K562 (cell line): ENCODE measurements around the gene ARL16. TPM values are rescaled to one million over a fixed set of nuclear protein-coding genes. Genes with fewer than 3 reads are reported as not detected.

Experiments used
- FOXP1 ChIP-seq: sonication (generic); formaldehyde crosslinking; IDR thresholded peaks from 2 replicates; pipeline ENCODE4 v1.8.0; 2022; ENCODE audit warnings: mild to moderate bottlenecking, missing genetic modification reagents
- HIVEP1 ChIP-seq: fragments of 250-450 bp; sonication (Bioruptor Pico); IDR thresholded peaks from 2 replicates; pipeline ENCODE4 v1.4.0; 2020; ENCODE audit warnings: mild to moderate bottlenecking
- NCOA1 ChIP-seq: fragments of 450-650 bp; IDR thresholded peaks from 2 replicates; pipeline ENCODE4 v1.6.1; 2016; ENCODE audit warnings: low read depth
- RHOXF2B ChIP-seq: fragments of 250-450 bp; sonication (Bioruptor Pico); conservative IDR thresholded peaks from 2 replicates; pipeline ENCODE4 v1.5.1; 2021
- ZFP1 ChIP-seq: fragments of 450-650 bp; formaldehyde crosslinking; IDR thresholded peaks from 2 replicates; pipeline ENCODE4 v1.4.0; 2020; ENCODE audit warnings: mild to moderate bottlenecking, mixed read lengths
- ZFX ChIP-seq: sonication (generic); formaldehyde crosslinking; IDR thresholded peaks from 2 replicates; pipeline ENCODE4 v1.8.0; 2022; ENCODE audit warnings: mild to moderate bottlenecking, missing genetic modification reagents, moderate library complexity
- ZNF253 ChIP-seq: fragments of 250-450 bp; sonication (Bioruptor Pico); conservative IDR thresholded peaks from 2 replicates; pipeline ENCODE4 v1.6.1; 2021; ENCODE audit warnings: mild to moderate bottlenecking
- ZNF316 ChIP-seq: fragments of 450-650 bp; IDR thresholded peaks from 2 replicates; pipeline ENCODE4 v1.6.1; 2016
- polyA plus RNA-seq, 8 experiments: library from polyadenylated mRNA; depleted of rRNA in 4 of 8; stranded (reverse) in 5 of 8; unstranded in 3 of 8; fragments of >200 nt; fragmentation: Nextera tagmentation in 2 of 8; fragmentation: Illumina TruSeq in 1 of 8; extraction: Ambion mirVana in 2 of 8; extraction: Trizol in 1 of 8; gene quantifications; 2 replicates each; pipeline versions ENCODE4 v1.2.1 to v1.2.3, GENCODE V29; 2011 to 2014; ENCODE audit warnings: inconsistent platforms in 1 of 8, missing spikeins in 1 of 8
- total RNA-seq, 7 experiments: library from RNA; depleted of rRNA in 6 of 7; stranded (reverse); fragments of >200 nt in 6 of 7; fragmentation: Illumina TruSeq in 2 of 7; extraction: Trizol in 2 of 7; gene quantifications; 2 replicates each; pipeline versions ENCODE4 v1.2.1 to v1.2.3, GENCODE V29; 2011 to 2021; ENCODE audit warnings: low replicate concordance in 1 of 7
- TF ChIP-seq, protein P1 (sequence below), 2 experiments: fragments of 200-800 bp in 1 of 2; sonication (Bioruptor generic) in 1 of 2; sonication (generic) in 1 of 2; formaldehyde crosslinking in 1 of 2; IDR thresholded peaks in 1 of 2; conservative IDR thresholded peaks in 1 of 2; 2 replicates each; pipeline versions ENCODE4 v1.5.0 to v1.6.1; 2016 to 2020; ENCODE audit warnings: missing compliant biosample characterization in 1 of 2, missing genetic modification characterization in 1 of 2, missing genetic modification reagents in 1 of 2
- TF ChIP-seq, protein P2 (sequence below): fragments of 250-450 bp; sonication (Bioruptor Pico); IDR thresholded peaks from 2 replicates; pipeline ENCODE4 v1.9.0; 2021; ENCODE audit warnings: mild to moderate bottlenecking
- TF ChIP-seq, protein P3 (sequence below), 2 experiments: fragments of 450-650 bp in 1 of 2; sonication (generic) in 1 of 2; formaldehyde crosslinking in 1 of 2; IDR thresholded peaks; 2 replicates each; pipeline versions ENCODE4 v1.7.1 to v1.9.0; 2016 to 2022; ENCODE audit warnings: inconsistent platforms in 1 of 2, mild to moderate bottlenecking in 1 of 2, missing genetic modification reagents in 1 of 2
- TF ChIP-seq, protein P4 (sequence below): fragments of 450-650 bp; formaldehyde crosslinking; IDR thresholded peaks from 2 replicates; pipeline ENCODE4 v1.4.0; 2022; ENCODE audit warnings: mild to moderate bottlenecking, moderate library complexity

The ARL16 gene
- total and polyA plus RNA-seq, 9 of the 15 experiments (the other 6 are each of a cell fraction or from before 2014, with no cell fraction given), result 5.4 to 32.4 (median 22.6) TPM

DNA sequence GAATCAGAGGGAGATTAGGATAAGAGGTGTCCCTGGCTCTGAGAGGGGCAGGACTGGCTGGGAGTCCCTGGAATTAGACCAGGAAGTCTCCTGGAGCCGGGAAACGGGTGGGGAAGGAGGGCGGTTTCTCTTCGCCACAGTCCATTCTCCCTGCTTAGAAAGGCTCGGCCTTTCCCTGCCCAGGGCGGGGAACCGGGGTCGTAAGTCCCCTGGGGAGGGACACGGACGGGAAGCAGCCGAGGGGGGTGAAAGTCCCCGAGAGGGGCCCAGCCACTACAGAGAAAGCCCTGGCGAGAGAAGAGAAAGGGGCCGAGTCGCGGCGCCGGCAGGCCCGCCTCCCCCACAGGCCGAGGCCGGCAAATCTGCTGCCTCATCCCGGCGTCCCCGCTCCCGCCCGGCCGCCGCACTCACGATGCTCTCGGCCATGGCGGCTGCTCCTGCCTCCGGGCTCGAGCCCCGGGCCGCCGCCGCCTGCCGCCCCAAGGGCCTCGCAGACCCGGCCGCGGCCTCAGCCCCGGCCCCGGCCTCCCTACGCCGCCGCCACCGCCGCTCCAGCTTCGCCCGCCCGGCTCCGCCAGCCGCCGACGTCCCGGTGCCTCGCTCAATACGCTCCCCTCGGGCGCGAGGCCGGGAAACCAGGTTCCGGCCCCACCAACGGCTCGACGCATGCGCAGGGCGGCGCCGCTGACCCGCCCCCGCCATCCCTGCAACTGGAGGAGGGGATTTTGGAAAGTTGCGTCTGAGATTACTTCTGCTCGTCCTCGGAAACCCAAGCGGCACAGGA lies 46.9 kb downstream of the ARL16 start, which contains the start of the genes NPLOC4 and TSPAN10 (continued):
- TF ChIP-seq FOXP1 (CRISPR knock-in tag) (no peak; the same call in 1 of the 2 replicates), ZNF253 (CRISPR knock-in tag) (no peak), ZNF316 (peak; percentile 68), NCOA1 (peak; percentile 86), RHOXF2B (CRISPR knock-in tag) (no peak), ZFP1 (CRISPR knock-in tag) (no peak), ZFX (CRISPR knock-in tag) (peak; percentile 85), HIVEP1 (CRISPR knock-in tag) (peak; percentile 27; the same call in 1 of the 2 replicates)
- TF ChIP-seq, protein P1, sequence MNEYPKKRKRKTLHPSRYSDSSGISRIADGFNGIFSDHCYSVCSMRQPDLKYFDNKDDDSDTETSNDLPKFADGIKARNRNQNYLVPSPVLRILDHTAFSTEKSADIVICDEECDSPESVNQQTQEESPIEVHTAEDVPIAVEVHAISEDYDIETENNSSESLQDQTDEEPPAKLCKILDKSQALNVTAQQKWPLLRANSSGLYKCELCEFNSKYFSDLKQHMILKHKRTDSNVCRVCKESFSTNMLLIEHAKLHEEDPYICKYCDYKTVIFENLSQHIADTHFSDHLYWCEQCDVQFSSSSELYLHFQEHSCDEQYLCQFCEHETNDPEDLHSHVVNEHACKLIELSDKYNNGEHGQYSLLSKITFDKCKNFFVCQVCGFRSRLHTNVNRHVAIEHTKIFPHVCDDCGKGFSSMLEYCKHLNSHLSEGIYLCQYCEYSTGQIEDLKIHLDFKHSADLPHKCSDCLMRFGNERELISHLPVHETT (CRISPR knock-in tag; conservative IDR thresholded peaks at IDR 0.05 in 1 of 2, IDR thresholded peaks at IDR 0.05 in 1 of 2), result peak in 1 of 2 experiments; percentile 95; a peak in 2 of 4 replicates
- TF ChIP-seq, protein P2, sequence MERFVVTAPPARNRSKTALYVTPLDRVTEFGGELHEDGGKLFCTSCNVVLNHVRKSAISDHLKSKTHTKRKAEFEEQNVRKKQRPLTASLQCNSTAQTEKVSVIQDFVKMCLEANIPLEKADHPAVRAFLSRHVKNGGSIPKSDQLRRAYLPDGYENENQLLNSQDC (CRISPR knock-in tag), result no peak
- TF ChIP-seq, protein P3, sequence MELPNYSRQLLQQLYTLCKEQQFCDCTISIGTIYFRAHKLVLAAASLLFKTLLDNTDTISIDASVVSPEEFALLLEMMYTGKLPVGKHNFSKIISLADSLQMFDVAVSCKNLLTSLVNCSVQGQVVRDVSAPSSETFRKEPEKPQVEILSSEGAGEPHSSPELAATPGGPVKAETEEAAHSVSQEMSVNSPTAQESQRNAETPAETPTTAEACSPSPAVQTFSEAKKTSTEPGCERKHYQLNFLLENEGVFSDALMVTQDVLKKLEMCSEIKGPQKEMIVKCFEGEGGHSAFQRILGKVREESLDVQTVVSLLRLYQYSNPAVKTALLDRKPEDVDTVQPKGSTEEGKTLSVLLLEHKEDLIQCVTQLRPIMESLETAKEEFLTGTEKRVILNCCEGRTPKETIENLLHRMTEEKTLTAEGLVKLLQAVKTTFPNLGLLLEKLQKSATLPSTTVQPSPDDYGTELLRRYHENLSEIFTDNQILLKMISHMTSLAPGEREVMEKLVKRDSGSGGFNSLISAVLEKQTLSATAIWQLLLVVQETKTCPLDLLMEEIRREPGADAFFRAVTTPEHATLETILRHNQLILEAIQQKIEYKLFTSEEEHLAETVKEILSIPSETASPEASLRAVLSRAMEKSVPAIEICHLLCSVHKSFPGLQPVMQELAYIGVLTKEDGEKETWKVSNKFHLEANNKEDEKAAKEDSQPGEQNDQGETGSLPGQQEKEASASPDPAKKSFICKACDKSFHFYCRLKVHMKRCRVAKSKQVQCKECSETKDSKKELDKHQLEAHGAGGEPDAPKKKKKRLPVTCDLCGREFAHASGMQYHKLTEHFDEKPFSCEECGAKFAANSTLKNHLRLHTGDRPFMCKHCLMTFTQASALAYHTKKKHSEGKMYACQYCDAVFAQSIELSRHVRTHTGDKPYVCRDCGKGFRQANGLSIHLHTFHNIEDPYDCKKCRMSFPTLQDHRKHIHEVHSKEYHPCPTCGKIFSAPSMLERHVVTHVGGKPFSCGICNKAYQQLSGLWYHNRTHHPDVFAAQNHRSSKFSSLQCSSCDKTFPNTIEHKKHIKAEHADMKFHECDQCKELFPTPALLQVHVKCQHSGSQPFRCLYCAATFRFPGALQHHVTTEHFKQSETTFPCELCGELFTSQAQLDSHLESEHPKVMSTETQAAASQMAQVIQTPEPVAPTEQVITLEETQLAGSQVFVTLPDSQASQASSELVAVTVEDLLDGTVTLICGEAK (IDR thresholded peaks at IDR 0.05), result peak; percentile 89
- TF ChIP-seq, protein P3 (CRISPR knock-in tag; IDR thresholded peaks at IDR 0.05), result no peak
- TF ChIP-seq, protein P4, sequence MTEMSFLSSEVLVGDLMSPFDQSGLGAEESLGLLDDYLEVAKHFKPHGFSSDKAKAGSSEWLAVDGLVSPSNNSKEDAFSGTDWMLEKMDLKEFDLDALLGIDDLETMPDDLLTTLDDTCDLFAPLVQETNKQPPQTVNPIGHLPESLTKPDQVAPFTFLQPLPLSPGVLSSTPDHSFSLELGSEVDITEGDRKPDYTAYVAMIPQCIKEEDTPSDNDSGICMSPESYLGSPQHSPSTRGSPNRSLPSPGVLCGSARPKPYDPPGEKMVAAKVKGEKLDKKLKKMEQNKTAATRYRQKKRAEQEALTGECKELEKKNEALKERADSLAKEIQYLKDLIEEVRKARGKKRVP (CRISPR knock-in tag), result 0 out of 2 replicates have a peak, but pooled peaks have one; percentile 12
